ENCODE data around the gene ATF1.
"Not testable (repeated sequence)": the region's sequence is repeated elsewhere in the genome, so short reads cannot be mapped to it uniquely, and the experiment has no call there.

Gene ATF1

GRCh38 chr12:50753232-50753769 is 10.6 kb upstream of the ATF1 start:
- DNase-seq = no peak

GRCh38 chr12:50764286-50765094 is 589 bp downstream of the ATF1 start:
- peak; percentile 63 to 74 for DNase-seq

DNA sequence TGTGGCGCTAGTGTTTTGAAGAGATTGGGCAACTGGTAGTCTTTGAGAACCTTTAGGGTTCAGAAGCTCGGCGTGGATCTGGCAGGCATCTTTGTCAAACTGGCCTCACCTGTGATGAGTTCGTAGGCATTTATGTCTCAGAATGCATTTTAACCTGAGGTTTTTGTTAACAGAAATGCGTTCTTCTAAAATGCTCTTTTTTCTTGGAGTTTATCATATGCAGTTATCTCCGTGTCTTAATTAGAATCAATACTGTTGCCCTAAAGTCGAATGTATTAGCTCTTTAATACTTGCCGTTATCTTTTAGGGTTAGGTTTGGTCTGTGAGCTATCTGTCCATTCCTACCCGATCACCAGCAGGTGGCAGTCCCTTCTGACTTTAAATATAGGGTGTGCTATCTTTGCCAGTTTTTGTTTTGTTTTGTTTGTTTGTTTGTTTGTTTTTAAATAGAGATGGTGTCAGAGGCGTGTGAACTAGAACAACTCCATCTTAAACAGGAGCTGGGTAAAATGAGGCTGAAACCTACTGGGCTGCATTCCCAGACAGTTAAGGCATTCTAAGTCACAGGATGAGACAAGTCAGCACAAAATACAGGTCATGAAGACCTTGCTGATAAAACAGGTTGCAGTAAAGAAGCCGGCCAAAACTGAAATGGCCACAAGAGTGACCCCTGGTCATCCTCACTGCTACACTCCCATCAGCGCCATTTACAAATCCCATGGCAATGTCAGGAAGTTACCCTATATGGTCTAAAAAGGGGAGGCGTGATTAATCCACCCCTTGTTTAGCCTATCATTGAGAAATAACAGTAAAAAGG is 1.4 kb downstream of the ATF1 start:
- DNase-seq = peak; percentile 2 to 39

GRCh38 chr12:50768391-50768790 is 4.5 kb downstream of the ATF1 start:
- no peak for DNase-seq

DNA sequence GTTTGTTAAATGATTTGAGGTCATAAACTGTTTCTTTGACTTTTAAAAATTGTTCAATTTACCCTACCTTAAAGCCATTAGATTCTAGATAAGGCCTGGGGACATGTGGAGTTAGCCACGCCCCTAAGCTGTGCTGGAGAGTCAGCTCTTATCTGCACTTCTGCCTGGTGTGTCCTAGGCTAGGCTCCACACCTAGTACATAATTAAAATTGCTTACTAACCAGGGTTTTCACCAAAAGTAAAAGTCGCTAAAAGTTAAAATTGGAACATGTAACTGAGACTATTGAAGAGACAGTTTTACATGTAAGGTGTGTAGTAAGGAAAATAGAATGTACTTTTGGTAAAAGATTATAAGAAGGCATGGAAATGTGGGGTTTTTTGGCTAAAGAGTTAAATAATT is 4.9 kb downstream of the ATF1 start:
- not testable (repeated sequence) for DNase-seq

- no peak for DNase-seq
These were observed 7.5 kb downstream of the ATF1 start for GRCh38 chr12:50771409-50771808.

- no peak for DNase-seq
These were observed 8.6 kb downstream of the ATF1 start for GRCh38 chr12:50772470-50772869.

- no peak for DNase-seq
These were observed 9.0 kb downstream of the ATF1 start for GRCh38 chr12:50772877-50773276.

GRCh38 chr12:50775251-50775650 is 11.3 kb downstream of the ATF1 start:
- DNase-seq = no peak

- DNase-seq = no peak
These were observed 13.1 kb downstream of the ATF1 start for GRCh38 chr12:50776749-50777728.

DNA sequence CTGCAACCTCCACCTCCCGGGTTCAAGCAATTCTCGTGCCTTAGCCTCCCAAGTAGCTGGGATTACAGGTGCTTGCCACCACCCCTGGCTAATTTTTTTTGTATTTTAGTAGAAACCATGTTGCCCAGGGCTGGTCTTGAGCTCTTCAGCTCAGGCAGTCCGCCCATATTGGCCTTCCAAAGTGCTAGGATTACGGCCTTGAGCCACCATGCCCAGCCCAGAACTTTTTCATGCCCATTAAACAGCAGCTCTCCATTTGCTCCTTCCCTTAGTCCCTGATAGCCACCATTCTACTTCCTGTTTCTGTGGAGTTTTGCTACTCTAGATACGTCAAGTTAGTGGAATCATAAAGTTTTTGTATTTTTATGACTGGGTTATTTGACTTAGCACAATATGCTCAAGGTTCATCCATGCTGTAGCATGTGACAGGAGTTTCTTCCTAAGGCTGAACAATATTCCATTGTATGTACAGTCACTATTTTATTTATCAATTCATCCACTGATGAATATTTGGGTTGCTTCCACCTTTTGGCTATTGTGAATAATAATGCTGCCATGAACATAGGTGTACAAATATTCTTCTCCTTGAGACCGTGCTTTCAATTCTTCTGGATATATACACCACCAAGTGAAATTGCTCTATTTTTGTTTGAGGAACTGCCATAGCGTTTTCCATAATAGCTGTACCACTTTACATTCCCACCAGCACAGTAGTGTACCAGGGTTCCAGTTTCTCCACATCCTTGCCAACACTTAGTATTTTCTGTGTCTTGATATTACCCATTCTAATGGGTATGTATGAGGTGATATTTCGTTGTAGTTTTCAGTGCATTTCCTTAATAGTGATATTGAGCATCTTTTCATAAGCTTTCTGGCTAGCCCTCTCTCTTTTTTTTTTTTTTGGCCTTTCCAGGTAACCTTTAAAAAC is 15.0 kb downstream of the ATF1 start:
- no peak for DNase-seq

- DNase-seq = no peak
These were observed 16.1 kb downstream of the ATF1 start for GRCh38 chr12:50780013-50780412.

DNA sequence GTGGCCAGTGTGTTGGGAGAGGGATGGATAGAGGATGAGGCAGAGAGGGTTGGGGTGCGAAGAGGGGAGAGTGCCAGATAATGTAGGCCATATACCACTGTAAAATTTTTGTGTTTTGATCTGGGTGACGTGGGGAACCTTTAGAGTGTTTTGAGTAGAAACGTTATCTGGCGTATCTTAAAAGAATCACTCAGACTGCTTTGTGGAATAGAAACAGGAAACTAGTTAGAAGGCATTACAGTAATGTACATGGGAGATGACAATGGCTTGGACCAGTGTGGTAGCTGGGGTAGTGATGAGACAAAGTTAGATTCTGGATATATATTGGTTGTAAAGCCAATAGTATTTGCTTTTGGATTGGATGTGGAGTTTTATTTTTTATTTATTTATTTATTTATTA is 20.6 kb downstream of the ATF1 start:
- no peak for DNase-seq

DNA sequence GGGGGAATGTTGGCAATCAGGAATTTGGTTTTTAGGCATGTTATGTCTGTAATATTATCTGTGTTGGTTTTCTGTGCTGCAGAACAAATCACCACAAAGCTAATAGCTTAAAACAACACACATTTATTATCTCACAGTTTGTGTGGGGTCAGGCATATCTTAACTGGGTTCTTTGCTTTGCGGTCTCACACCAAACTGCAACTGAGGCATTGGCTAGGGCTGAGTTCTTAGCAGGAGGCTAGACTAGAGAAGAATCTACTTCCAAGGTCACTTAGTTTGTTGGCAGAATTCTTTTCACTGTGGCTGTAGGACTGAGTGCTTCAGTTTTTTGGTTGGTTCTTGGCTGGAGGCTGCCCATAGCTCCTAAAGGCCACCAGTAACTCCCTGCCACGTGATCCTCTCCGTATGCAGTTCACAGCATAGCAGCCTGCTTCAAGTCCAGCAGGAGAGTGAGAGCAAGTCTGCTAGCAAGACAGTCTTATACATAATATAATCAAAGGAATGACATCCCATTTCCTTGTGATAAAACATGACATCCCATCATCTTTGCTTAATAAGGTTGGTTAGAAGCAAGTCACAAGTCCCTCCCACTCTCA is 21.6 kb downstream of the ATF1 start:
- no peak for DNase-seq

DNA sequence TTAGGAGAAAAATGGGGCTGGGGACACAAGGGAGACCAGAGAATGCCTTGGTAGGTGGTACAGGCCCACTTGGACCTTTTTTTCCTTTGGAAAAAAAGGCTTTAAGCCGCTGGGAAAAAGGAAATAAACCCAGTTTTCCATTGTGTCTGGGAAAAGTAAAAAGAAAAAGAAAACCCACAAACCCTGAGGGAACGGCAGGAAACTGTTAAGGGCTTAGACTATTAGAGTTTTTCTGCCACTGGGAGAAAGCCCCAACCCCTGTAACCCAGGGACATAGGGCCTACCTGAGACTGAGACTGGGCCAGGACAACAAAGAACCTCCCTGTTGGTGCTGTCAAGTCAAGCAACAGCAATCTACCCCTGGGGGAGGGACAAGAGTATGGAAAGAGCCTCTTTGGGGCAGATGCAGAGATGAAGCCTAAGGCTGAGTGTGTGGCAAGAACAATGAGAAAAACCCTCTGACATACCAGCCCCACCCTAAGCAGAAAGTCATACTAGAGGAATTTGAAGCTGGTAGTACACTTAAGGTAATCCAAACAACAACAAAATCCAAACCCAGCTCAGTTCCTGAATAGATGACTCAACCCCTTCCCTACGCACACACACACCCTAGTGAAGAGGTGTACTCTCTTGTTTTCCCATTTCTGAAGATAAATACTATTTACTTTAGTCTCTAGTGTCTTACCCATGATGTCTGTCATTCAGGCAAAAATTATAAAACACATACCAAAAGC is 22.8 kb downstream of the ATF1 start:
- no peak for DNase-seq

GRCh38 chr12:50787618-50788017 is 23.7 kb downstream of the ATF1 start:
- no peak for DNase-seq

DNA sequence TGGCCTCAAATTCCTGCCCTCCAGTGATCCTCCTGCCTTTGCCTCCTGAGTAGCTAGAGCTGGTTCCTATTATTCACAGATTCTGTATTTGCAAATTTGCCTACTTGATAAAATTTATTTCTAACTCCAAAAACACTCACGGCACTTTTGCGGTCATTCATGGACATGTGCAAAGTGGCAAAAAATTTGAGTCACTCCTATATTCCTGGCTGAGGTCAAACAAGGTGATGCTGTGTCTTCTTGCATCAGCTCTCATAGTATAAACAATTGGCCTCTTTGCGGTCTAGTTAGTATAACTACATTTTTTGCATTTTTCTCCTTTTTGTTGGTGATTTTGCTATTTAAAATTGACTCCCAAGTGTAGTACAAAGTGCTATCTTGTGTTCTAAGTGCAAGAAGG is 24.7 kb downstream of the ATF1 start:
- DNase-seq = no peak

GRCh38 chr12:50790081-50790480 is 26.2 kb downstream of the ATF1 start:
- DNase-seq = no peak

DNA sequence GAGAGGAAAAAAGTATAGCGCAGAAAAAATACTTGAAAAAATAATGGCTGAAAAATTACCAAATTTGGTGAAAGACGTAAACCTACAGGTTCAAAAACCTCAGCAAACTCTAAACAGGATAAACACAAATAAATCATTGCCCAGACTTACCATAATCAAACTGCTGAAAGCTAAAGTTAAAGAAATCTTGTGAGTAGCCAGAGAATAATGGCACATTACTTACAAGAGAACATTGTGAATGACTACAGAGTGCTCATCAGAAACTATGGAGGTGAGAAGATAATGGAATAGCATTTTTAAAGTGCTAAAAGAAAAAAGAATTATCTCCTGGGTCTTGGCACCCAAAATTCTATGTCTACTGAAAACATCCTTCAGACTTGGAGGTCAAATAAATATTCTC is 36.0 kb downstream of the ATF1 start:
- no peak for DNase-seq

DNA sequence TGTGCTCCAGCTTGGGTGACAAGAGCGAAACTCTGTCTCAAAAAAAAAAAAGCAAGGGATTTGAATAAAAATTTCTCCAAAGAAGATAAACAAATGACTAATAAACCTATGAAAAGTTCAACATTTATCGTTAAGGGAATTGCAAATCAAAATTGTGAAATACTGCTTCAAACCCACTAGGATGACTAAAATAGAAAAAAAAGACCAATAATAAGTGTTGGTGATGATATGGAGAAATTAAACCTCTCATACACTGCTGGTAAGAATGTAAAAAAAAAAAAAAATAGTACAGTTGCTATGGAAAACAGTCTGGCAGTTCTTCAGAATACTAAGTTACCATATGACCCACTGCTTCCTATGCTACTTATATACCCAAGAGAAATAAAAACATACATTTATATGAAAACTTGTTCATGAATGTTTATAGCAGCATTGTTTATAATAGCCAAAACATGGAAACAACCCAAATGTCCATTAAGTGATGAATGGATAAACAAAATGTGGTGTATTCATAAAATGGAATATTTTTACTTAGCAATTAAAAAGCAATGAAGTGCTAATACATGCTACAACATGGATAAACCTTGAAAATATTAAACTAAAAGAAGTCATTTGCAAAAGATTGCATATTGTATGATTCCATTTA is 39.5 kb downstream of the ATF1 start:
- DNase-seq = no peak
